Measurements from ENCODE around the gene GJC1. TPM values are rescaled to one million over a fixed set of nuclear protein-coding genes. Genes with fewer than 3 reads are reported as not detected.
"Not testable (repeated sequence)": the region's sequence is repeated elsewhere in the genome, so short reads cannot be mapped to it uniquely, and the experiment has no call there.

The GJC1 gene
- total and polyA plus RNA-seq, 9 donors = 1.3 to 18.4 (median 4.3) TPM

- intact Hi-C loops (cut with DNase I) = no loop called here
- WGBS, 3 donors = 5 to 6% (median 5%) methylated on average over 48 to 58 of the region's 58 CpGs
- TF ChIP-seq POLR2A (IDR thresholded peaks at IDR 0.05) (no peak), EP300 (IDR thresholded peaks at IDR 0.05) (no peak), CTCF (IDR thresholded peaks at IDR 0.05) (no peak)
- Histone ChIP-seq H3K4me3 (peak overlapping the region; percentile 65), H3K36me3 (no peaks in the 10 kb centered on the region), H3K27me3 (no peaks in the 10 kb centered on the region), H3K27ac (no peak overlapping the region), H3K4me1 (ENCODE audit: insufficient read depth) (no peaks in the 10 kb centered on the region), H3K9me3 (no peaks in the 10 kb centered on the region)
- peak in 1 of 5 donors; percentile 42 for DNase-seq
These were observed 537 bp upstream of the GJC1 start for GRCh38 chr17:44830359-44831288.

GRCh38 chr17:44828919-44829522, 1.1 kb downstream of the GJC1 start:
- Histone ChIP-seq H3K27me3 (no peaks in the 10 kb centered on the region), H3K36me3 (no peaks in the 10 kb centered on the region), H3K27ac (no peak overlapping the region), H3K4me3 (peak overlapping the region; percentile 65), H3K9me3 (no peaks in the 10 kb centered on the region), H3K4me1 (ENCODE audit: insufficient read depth) (no peaks in the 10 kb centered on the region)
- WGBS, 3 donors = 3 to 4% (median 4%) methylated on average over 21 of the region's 21 CpGs
- intact Hi-C loops (cut with DNase I) = no loop called here
- peak in 1 of 5 donors; percentile 23 for DNase-seq
- TF ChIP-seq POLR2A (IDR thresholded peaks at IDR 0.05) (no peak), EP300 (IDR thresholded peaks at IDR 0.05) (no peak), CTCF (IDR thresholded peaks at IDR 0.05) (no peak)

DNA sequence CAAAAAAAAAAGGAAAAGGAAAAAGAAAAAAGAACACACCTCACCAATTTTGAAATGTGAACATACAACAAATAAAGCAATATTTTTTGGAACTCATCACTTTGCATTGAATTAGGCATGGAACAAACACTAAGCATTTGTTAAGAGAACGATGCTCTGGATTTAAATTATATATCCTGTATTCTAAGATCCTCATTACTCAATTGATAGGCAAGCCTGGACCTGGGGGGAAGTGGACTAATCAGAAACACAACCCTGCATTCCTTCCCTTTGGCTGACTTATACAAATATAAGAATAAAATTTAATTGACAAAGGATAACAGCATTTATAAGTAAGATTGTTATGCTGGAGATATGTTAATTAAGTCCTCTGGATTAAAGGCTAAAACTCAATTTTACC, 2.2 kb downstream of the GJC1 start:
- TF ChIP-seq CTCF (IDR thresholded peaks at IDR 0.05) (no peak), EP300 (IDR thresholded peaks at IDR 0.05) (no peak)
- no peak for DNase-seq
- Histone ChIP-seq H3K4me3 (peak overlapping the region; percentile 65), H3K36me3 (no peaks in the 10 kb centered on the region), H3K27ac (no peak overlapping the region), H3K9me3 (no peaks in the 10 kb centered on the region), H3K4me1 (ENCODE audit: insufficient read depth) (no peaks in the 10 kb centered on the region), H3K27me3 (no peaks in the 10 kb centered on the region)
- intact Hi-C loops (cut with DNase I) = no loop called here
- WGBS, 3 donors = 74 to 82% (median 77%) methylated on average over 1 of the region's 1 CpG

- H3K27me3 ChIP-seq = no peaks in the 10 kb centered on the region
- no peaks in the 10 kb centered on the region for H3K4me1 ChIP-seq (ENCODE audit: insufficient read depth)
- H3K27ac ChIP-seq = no peak overlapping the region
- intact Hi-C loops (cut with DNase I) = no loop called here
- no peaks in the 10 kb centered on the region for H3K36me3 ChIP-seq
- peak in 1 of 5 donors; percentile 1 for DNase-seq
- 86 to 91% (median 91%) methylated on average over 15 of the region's 15 CpGs for WGBS, 3 donors
- no peak overlapping the region for H3K4me3 ChIP-seq
- no peaks in the 10 kb centered on the region for H3K9me3 ChIP-seq
- TF ChIP-seq EP300 (IDR thresholded peaks at IDR 0.05) = no peak
- TF ChIP-seq CTCF (IDR thresholded peaks at IDR 0.05) = no peak
- TF ChIP-seq POLR2A (IDR thresholded peaks at IDR 0.05) = no peak
These were observed 3.8 kb downstream of the GJC1 start for GRCh38 chr17:44826123-44826790.

GRCh38 chr17:44825236-44825635, 4.9 kb downstream of the GJC1 start:
- intact Hi-C loops (cut with DNase I); H3K27ac ChIP-seq; H3K4me1 ChIP-seq (ENCODE audit: insufficient read depth); H3K36me3 ChIP-seq; H3K9me3 ChIP-seq; H3K4me3 ChIP-seq; H3K27me3 ChIP-seq: not testable (repeated sequence)
- peak in 1 of 5 donors; percentile 7 for DNase-seq
- WGBS, 3 donors = 94 to 96% (median 95%) methylated on average over 9 of the region's 9 CpGs

Measured in ovary (tissue), 9 donors.